ENCODE measurements around the gene LRRC52. TPM values are rescaled to one million over a fixed set of nuclear protein-coding genes. Genes with fewer than 3 reads are reported as not detected.

Gene LRRC52
- total and polyA plus RNA-seq, 3 donors from 2014 or later, result 3.8 to 29.4 (median 3.8) TPM

DNA sequence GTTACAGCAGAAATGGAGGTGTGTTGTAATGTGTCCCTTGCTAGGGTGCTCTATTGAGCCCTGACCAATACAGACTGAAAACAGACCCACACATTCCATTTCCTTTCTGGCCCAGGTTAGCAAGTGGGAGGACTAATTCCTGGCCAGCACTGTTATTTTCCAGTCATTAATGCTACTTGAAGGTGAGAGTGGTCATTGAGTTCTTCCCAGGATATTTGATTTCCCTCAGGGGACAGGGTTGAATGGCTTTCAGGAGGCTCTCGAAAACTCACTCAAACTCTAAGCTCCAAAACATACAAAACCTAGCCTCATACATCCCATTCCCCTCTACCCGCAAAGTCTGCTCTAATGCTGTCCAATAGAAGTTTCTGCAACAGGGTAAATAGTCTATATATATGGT is 6.2 kb downstream of the LRRC52 start:
- Histone ChIP-seq H3K36me3 (ENCODE audit: low read depth, missing control alignments) (no peaks in the 10 kb centered on the region), H3K4me1 (no peaks in the 10 kb centered on the region), H3K9me3 (no peaks in the 10 kb centered on the region), H3K27me3 (no peaks in the 10 kb centered on the region), H3K4me3 (no peak overlapping the region), H3K27ac (no peak overlapping the region)
- no peak for DNase-seq
- 63 to 66% methylated on average over 2 of the region's 2 CpGs for WGBS, 2 donors
- intact Hi-C loops (cut with DNase I; ENCODE audit: low total_unique reads), result no loop called here
- no peak for TF ChIP-seq POLR2A (IDR thresholded peaks at IDR 0.05)
- TF ChIP-seq, protein P1, sequence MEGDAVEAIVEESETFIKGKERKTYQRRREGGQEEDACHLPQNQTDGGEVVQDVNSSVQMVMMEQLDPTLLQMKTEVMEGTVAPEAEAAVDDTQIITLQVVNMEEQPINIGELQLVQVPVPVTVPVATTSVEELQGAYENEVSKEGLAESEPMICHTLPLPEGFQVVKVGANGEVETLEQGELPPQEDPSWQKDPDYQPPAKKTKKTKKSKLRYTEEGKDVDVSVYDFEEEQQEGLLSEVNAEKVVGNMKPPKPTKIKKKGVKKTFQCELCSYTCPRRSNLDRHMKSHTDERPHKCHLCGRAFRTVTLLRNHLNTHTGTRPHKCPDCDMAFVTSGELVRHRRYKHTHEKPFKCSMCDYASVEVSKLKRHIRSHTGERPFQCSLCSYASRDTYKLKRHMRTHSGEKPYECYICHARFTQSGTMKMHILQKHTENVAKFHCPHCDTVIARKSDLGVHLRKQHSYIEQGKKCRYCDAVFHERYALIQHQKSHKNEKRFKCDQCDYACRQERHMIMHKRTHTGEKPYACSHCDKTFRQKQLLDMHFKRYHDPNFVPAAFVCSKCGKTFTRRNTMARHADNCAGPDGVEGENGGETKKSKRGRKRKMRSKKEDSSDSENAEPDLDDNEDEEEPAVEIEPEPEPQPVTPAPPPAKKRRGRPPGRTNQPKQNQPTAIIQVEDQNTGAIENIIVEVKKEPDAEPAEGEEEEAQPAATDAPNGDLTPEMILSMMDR (IDR thresholded peaks at IDR 0.05), result no peak

DNA sequence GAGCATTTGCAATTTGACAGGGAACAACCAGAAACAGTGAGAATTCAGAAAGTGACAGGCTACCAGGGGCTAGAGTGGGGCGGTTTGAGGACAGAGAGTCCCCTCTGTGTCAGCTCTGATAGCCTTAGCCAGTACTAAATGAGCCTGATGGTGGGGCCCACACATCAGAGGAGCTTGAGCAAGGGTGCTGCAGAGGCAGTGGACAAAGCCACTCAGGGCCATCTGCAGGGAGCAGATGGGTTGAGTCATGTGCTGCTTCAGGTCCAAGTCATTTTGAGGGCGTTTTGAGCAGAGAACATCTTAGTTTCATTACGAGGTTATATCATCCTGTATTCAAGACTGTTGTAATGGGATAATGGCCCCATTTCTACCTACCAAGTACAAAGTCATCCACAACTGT is 7.7 kb downstream of the LRRC52 start:
- no peak overlapping the region for H3K27ac ChIP-seq
- no peaks in the 10 kb centered on the region for H3K4me1 ChIP-seq
- H3K9me3 ChIP-seq, result no peaks in the 10 kb centered on the region
- intact Hi-C loops (cut with DNase I; ENCODE audit: low total_unique reads), result no loop called here
- TF ChIP-seq POLR2A (IDR thresholded peaks at IDR 0.05), result no peak
- TF ChIP-seq, protein P1 (IDR thresholded peaks at IDR 0.05), result no peak
- no peak for DNase-seq
- 82% methylated on average over 3 of the region's 3 CpGs for WGBS, 2 donors
- no peaks in the 10 kb centered on the region for H3K27me3 ChIP-seq
- no peaks in the 10 kb centered on the region for H3K36me3 ChIP-seq (ENCODE audit: low read depth, missing control alignments)
- H3K4me3 ChIP-seq, result no peak overlapping the region

DNA sequence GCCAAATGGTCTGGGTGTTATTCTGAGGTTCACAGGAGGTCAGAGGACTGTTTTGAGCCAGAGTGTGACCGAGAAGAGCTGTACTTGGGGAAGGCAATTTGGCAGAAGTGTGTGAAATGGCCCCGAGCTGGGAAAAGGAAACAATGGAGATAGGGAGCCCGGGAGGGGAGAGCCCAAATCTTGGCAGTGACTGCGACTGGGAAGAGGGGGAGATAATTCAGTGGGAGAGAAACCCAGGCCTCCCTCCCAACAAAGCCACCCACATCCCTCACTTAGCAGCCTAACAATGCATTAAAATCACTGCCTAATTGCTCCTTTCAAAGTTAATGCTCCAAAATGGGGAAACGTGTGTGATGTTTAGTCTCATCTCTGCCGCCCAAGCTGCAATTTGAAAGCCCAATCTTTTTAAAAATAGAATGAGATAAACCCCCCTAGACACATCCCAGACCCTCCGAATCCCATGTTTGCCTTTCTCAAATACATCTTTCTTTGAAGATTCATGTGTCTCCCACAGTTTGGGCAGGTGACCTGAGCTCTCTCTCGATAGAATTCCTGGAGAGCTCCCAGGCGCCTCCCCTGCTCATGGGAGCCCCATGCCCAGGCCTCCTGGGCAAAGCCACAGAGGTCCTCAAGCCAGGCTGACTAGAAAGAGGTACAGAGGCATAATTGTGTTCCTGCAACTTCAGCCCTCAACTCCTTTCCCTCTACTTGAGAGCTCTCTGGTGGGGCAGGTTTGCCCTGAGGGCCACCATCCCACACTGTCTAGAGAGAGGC is 17.3 kb downstream of the LRRC52 start:
- no peak overlapping the region for H3K27ac ChIP-seq
- no peak for TF ChIP-seq POLR2A (IDR thresholded peaks at IDR 0.05)
- TF ChIP-seq, protein P1 (IDR thresholded peaks at IDR 0.05), result no peak
- H3K36me3 ChIP-seq (ENCODE audit: low read depth, missing control alignments), result no peaks in the 10 kb centered on the region
- intact Hi-C loops (cut with DNase I; ENCODE audit: low total_unique reads), result no loop called here
- H3K9me3 ChIP-seq, result no peaks in the 10 kb centered on the region
- 34 to 42% methylated on average over 9 of the region's 9 CpGs for WGBS, 2 donors
- H3K4me3 ChIP-seq, result no peak overlapping the region
- no peak for DNase-seq
- H3K27me3 ChIP-seq, result no peaks in the 10 kb centered on the region
- H3K4me1 ChIP-seq, result peaks cover 6% of the 10 kb centered on the region

DNA sequence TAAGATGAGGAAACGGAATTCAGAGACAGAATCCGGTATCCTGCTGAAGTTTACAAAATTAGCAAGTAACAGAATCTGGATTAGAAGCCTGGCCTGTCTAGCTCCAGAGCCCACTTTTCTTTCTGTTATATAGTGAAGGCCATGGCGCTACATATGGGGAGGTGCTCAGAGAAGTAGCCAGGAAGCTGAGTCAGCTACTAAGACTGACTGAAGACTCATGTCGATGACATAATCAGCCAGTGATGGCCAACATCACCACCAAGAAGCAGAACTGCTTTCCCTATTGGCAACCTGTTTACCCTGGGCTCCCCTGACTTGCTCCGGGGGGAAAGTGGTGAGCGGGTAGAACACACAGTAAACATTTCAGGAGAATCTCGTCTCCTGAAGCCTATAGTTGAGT is 18.8 kb downstream of the LRRC52 start:
- WGBS, 2 donors, result 88 to 97% methylated on average over 7 of the region's 7 CpGs
- TF ChIP-seq, protein P1 (IDR thresholded peaks at IDR 0.05), result no peak
- no peak for TF ChIP-seq POLR2A (IDR thresholded peaks at IDR 0.05)
- no peak overlapping the region for H3K4me3 ChIP-seq
- no peak for DNase-seq
- H3K27ac ChIP-seq, result no peak overlapping the region
- no peaks in the 10 kb centered on the region for H3K9me3 ChIP-seq
- H3K27me3 ChIP-seq, result no peaks in the 10 kb centered on the region
- no peaks in the 10 kb centered on the region for H3K36me3 ChIP-seq (ENCODE audit: low read depth, missing control alignments)
- intact Hi-C loops (cut with DNase I; ENCODE audit: low total_unique reads), result no loop called here
- H3K4me1 ChIP-seq, result peaks cover 6% of the 10 kb centered on the region

DNA sequence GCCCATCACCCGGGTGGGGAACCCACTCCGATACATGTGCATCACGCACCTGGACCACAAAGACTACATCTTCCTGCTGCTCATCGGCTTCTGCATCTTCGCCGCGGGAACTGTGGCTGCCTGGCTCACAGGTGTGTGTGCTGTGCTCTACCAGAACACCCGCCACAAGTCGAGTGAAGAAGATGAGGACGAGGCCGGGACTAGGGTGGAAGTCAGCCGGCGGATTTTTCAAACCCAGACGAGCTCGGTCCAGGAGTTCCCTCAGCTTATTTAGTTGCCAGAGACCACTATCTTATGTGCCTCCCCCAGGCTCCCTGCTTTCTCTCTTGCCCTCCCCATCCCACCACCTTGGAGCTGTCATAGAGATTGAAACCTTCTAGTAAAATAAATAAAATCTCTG is 19.8 kb downstream of the LRRC52 start:
- no peak overlapping the region for H3K4me3 ChIP-seq
- intact Hi-C loops (cut with DNase I; ENCODE audit: low total_unique reads), result no loop called here
- H3K27me3 ChIP-seq, result no peaks in the 10 kb centered on the region
- no peaks in the 10 kb centered on the region for H3K9me3 ChIP-seq
- H3K36me3 ChIP-seq (ENCODE audit: low read depth, missing control alignments), result no peaks in the 10 kb centered on the region
- peaks cover 6% of the 10 kb centered on the region for H3K4me1 ChIP-seq
- no peak overlapping the region for H3K27ac ChIP-seq
- 91 to 94% methylated on average over 15 of the region's 15 CpGs for WGBS, 2 donors
- TF ChIP-seq POLR2A (IDR thresholded peaks at IDR 0.05), result no peak
- TF ChIP-seq, protein P1 (IDR thresholded peaks at IDR 0.05), result no peak
- no peak for DNase-seq

Measured in testis (tissue), 3 donors.